ENCODE results near the gene MUS81. TPM values are rescaled to one million over a fixed set of nuclear protein-coding genes. Genes with fewer than 3 reads are reported as not detected.

MUS81 gene
- total and polyA plus RNA-seq, 2 of the 13 experiments (the other 11 are each of a cell fraction or from before 2014, with no cell fraction given) = 25.6 to 30.2 TPM

- TF ChIP-seq RARG (CRISPR knock-in tag; IDR thresholded peaks at IDR 0.05; ENCODE audit: low read depth) (no peak), PRPF4 (IDR thresholded peaks at IDR 0.05; ENCODE audit: low read depth, low read length, poor library complexity, severe bottlenecking) (no peak), ZNF264 (CRISPR knock-in tag; IDR thresholded peaks at IDR 0.05) (peak; percentile 18; the same call in 1 of the 2 replicates), MXD4 (CRISPR knock-in tag; IDR thresholded peaks at IDR 0.05) (peak; percentile 24), ZNF777 (CRISPR knock-in tag; IDR thresholded peaks at IDR 0.05) (peak; percentile 64; the same call in 1 of the 2 replicates), STAG1 (CRISPR knock-in tag; IDR thresholded peaks at IDR 0.05) (peak; percentile 39), ZBTB46 (CRISPR knock-in tag; IDR thresholded peaks at IDR 0.05; ENCODE audit: borderline replicate concordance) (no peak), PRMT3 (CRISPR knock-in tag; IDR thresholded peaks at IDR 0.05; ENCODE audit: borderline replicate concordance, low read depth) (no peak), NCOA2 (CRISPR knock-in tag; IDR thresholded peaks at IDR 0.05) (0 out of 2 replicates have a peak, but pooled peaks have one; percentile 40), ZFP36 (IDR thresholded peaks at IDR 0.05; ENCODE audit: borderline replicate concordance, low read depth, low read length, partially characterized antibody) (peak; percentile 20), ZNF441 (CRISPR knock-in tag; IDR thresholded peaks at IDR 0.05; ENCODE audit: borderline replicate concordance) (no peak), ZNF720 (CRISPR knock-in tag; IDR thresholded peaks at IDR 0.05) (no peak), HIVEP1 (CRISPR knock-in tag; IDR thresholded peaks at IDR 0.05) (no peak), MAFG (CRISPR knock-in tag; IDR thresholded peaks at IDR 0.05) (no peak), ZNF609 (CRISPR knock-in tag; IDR thresholded peaks at IDR 0.05; ENCODE audit: borderline replicate concordance) (peak; percentile 64), ONECUT2 (CRISPR knock-in tag; IDR thresholded peaks at IDR 0.05) (no peak), REXO4 (CRISPR knock-in tag; IDR thresholded peaks at IDR 0.05; ENCODE audit: borderline replicate concordance) (no peak), MED1 (CRISPR knock-in tag; IDR thresholded peaks at IDR 0.05) (peak; percentile 73), MZF1 (CRISPR knock-in tag; IDR thresholded peaks at IDR 0.05; ENCODE audit: borderline replicate concordance) (no peak), ZNF367 (CRISPR knock-in tag; IDR thresholded peaks at IDR 0.05; ENCODE audit: borderline replicate concordance) (no peak), ELF1 (CRISPR knock-in tag; IDR thresholded peaks at IDR 0.05) (peak; percentile 26; the same call in 1 of the 2 replicates)
Measured at GRCh38 chr11:65891219-65892136, 31.2 kb downstream of the MUS81 start (continued).

Data from HepG2 (cell line).